Posterior cingulate gyrus (tissue), 11 donors: ENCODE results near the gene THPO.

Source experiments
- DNase-seq, 10 donors: peaks; one replicate each; pipeline versions ENCODE4 v3.0.0 to v3.0.0-alpha.2; 2020 to 2021; ENCODE audit warnings: mixed read lengths in 3 of 10
- intact Hi-C: fragments of 100-400 bp; cut with DNase I; formaldehyde crosslinking; loops from one replicate; pipeline ENCODE4 v1.15.1; 2023

The THPO gene

DNA sequence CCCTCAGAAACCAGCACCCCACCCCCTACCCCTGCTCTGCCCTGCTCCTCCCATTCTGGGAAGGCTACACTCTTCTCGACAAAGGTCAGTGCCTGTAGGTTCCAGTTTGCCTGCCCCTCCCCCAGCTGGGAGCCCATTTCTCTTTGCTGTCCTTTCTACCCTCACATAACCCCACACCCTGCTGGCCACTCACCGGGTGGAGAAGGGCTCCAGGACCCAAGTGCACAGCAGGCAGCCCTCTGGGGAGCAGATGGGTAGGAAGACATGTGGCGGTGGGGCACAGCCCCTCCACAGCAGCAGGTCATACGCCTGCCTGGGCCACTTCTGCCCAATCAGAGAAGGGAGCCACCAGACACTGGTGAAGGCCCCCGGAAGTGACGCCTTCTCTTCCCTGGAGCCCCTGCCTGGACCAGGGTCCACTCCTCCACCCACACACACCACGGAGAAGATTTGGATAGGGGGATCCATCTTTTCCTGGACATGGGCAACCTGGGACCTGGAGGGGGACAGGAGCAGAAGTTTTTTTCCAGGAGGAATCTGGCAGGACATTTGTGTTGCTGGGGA, at the start of gene THPO:
THPO (minus strand) TSS at position 326 of the 564 bp plus-strand sequence. CDS start 1,948 bp downstream, outside the sequence.
- intact Hi-C loops = loop anchor here (10.0 kb wide), 2 partner anchors 87 to 137 kb away; no protein-coding TSS in a partner anchor
- DNase-seq = peak in 1 of 10 donors; percentile 42

DNA sequence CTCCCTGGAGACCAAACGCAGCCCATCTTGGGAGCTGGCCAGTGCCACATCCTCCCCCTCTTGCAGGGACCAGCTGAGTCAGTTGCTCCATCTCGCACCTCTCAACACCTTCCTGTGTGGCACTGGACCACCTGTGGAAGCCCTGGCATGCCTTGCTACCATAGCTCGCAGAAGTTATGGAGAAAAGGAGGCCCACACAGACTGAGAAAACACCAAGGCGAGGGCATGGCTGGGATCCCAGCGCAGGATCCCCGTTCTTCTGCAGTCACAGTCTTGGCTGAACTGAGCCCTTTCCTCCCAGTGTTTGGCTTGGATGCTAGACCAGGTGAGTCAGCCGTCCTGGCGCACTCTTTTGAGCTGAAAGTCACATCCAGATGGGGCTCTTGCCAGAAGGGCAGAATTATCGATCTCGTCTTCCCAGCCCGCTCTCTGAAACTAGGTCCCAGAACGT, 48.7 kb upstream of the THPO start:
- intact Hi-C loops = no loop called here
- DNase-seq = peak in 1 of 10 donors; percentile 52

DNA sequence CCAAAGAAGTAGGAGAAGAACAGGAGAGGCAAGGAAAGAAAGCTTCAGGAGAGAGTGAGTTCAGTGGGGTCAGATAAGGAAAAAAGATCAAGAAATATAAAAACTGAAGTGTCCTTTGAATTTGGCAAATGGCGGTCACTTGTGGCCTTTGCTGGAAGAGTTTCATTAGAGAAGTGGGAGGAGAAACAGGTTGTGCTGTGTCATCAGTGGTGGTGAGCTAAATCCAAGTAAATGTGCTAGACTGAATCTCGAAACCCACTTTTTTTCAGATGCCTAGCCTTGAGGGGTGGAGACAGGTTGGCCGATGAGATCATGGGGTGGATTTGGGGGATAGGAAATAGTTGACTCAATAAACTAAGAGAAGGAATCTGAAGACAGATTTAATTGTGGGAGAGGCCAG, 45.6 kb upstream of the THPO start:
- intact Hi-C loops = no loop called here

DNA sequence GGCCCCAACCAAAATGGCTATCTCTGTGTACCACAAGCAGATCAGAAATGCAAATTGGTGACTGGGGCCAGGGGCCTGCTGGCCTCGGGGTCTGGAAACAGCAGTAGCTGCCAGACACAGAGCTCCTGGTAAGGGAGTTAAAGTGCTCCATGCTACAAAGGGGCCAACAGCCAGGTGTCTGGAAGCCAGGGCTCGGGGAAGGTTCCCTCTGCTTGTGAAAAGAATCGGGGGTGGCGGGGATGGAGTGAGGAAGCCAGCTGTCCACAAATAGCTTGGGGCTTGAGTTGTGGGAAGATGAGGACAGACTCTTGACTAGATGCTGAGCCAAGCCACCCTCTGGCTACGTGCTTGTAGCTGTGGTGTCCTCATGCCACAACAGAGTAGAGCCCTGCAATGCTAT, 41.2 kb upstream of the THPO start:
- peak in 7 of 10 donors; percentile 20 to 89 (median 34) for DNase-seq
- intact Hi-C loops = loop anchor here (5.0 kb wide), 3 partner anchors 48 to 123 kb away; no protein-coding TSS in a partner anchor

More for the DNA sequence above, 45.6 kb upstream of the THPO start:
- no peak for DNase-seq

DNA sequence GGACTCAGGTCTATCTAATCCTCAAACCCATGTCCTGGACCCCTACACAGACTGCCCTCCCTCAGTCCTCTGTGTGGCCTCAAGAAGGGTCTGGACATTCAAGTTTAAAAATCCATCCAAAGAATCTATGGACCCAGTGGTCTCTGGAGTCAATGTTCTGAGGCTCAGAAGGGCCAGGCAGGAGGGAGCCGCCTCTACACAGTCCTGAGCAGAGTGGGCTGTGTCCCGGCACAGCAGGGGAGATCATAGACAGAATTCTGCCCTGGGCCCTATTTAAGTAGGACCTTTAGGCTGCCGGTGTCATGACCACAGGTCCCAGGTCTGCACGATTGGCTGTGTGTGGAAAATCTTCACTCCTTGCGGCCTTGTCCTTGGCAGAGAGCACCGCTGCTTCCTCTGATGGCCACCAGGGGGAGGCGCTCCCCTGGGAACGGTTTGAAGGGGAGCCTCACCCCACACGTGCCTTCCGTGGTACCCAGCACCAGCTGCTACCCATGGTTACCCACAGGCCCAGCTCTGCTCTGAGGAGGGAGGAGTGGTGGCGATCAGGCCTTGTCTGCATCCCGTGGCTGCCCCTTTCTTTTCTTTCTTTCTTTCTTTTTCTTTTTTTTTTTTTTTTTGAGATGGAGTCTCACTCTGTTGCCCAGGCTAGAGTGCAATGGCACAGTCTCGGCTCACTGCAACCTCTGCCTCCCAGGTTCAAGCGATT, 39.8 kb upstream of the THPO start:
- peak; percentile 30 to 95 (median 75) for DNase-seq
- intact Hi-C loops = loop anchor here (5.0 kb wide), 3 partner anchors 50 to 125 kb away; no protein-coding TSS in a partner anchor

DNA sequence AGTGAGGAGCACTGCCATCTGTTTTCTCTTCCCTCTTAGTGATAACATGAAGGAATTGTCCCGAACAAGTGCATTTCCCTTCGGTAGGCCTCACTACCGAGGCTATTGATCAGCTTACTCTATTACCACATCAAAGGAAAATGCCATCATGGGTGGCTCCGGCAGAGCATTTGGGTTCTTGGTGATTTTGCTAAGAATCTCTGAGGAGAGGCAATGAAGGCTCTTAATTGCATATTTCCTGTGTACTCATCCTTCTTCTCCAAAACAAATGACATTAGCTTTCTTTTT, 37.1 kb upstream of the THPO start:
- peak in 1 of 10 donors; percentile 24 for DNase-seq
- intact Hi-C loops = loop anchor here (5.0 kb wide), 3 partner anchors 52 to 127 kb away; no protein-coding TSS in a partner anchor

DNA sequence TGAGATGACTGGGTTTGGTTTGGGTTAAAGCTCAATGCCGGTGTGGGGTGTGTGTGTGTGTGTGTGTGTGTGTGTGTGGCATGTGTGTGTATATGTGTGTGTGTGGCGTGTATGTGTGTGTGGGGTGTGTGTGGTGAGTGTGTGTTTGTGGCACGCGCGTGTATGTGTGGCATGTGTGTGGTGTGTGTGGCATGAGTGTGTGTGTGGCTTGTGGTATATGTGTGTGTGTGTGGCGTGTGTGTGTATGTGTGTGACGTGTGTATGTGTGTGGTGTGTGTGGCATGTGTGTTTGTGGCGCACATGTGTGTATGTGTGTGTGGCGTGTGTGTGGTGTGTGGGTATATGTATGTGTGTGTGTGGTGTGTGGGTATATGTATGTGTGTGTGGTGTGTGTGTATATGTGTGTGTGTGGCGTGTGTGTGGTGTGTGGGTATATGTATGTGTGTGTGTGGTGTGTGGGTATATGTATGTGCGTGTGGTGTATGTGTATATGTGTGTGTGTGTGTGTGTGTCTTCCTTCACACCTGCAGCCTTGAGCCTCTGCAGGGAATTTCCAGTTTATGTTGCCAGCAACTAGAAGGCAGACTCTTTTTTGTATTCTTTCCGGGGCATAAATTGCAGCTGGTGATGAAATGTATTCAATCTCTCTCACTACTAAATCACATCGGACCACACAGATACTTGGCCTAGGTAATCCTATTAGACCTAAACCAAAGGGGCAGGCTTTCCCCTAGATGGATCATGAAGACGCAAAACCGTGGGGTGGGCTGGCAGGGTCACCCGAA, 36.6 kb upstream of the THPO start:
- DNase-seq = no peak
- intact Hi-C loops = loop anchor here (5.0 kb wide), 3 partner anchors 53 to 128 kb away; no protein-coding TSS in a partner anchor

DNA sequence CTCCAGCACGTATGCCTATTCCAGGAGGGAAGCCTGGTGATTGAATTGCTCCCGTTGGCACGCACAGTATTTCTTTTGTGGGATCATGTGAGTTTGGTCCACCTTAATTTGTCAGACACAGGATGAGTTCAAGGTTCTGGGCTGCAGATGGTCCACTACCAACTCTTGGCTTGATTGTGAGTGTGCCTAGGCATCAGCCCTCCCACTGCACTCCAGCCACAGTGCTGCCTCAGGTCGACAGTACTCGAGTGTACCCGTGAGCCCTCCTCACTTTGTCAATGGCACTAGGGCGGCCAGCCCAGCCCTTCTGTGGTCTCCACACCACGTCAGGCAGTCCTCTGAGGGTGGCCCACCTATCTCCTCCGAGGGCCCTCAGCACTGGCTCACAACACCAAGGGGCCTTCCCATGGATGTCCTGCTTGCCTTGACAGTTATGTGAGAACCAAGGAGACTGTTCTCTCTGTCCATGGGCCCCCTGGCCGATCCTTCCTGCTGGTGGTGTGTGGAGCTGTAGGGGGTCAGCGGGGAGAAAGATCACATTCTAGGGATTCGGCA, 32.0 kb upstream of the THPO start:
- intact Hi-C loops = no loop called here
- peak in 1 of 10 donors; percentile 53 for DNase-seq

DNA sequence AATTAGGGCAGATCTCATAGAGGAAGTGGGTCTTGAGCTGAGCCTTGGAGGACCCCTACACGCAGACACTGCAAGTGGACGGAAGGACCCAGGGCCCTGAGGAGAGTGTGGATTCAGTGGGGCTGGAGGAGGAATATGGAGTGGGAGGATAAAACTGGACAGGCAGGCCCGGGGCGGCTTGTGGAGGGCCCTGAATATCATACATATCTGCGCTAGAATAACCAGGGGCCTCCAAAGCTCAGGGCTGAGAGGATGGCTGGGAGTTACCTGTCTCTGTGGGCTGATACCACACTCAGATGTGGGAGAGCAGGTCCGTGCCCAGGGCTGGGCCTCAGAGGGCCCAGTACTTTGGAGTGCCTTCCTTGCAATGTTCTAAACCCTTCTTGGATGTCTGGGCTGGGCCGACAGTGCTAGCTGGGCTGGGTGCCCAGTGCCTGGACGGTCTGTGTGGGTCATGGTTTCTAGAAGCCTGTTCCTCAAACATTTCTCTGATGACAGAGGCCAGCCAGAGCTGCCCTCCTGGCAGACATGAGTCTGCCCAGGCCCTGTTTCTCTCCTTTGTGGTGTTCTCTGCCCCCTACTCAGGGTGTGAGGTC, 31.4 kb upstream of the THPO start:
- intact Hi-C loops = no loop called here
- DNase-seq = peak in 2 of 10 donors; percentile 68 to 72

DNA sequence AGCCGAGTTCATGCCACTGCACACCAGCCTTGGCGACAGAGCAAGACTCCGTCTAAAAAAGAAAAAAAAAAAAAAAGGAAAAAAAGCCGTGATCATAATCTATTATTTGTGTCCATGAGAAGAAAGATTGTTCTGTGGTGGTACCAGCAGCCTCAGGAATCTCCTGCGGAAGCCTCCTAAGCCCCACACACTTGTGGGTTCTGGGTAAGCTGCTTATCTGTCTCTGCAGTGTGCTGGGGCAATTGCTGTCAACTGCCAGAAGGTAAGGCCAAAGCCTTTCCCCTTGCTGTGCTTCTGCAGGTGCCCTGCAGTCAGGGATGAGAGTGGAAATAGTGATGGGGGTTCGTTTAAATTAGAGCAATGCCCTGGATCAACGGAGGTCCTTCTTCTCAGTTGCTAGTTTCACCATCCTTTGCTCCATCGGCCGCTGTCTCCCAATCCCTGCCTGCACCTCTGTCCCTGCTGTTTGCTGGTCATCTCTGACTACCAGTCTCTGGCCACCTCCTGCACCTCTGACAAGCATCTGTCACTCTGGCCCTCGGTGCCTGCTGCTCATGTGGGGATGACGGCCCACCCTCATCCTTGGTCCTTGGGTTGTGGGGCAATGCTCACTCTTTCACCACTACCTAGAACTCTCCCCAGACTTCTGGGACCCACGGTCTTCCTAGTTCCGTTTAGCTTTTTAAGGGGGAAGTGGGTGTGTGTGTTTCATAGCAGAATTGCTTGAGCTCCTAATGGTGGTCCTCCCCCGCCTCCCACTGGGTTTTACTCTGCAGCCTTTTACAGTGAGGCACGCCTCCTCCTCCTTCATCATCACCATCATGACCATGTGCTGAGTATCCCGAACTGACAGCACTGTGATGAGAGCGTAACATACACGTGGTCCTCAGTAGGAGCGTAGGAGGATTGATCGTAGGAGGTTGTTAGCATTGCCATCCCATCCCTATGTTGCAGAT, 27.3 kb upstream of the THPO start:
- DNase-seq = peak in 2 of 10 donors; percentile 55 to 81
- intact Hi-C loops = no loop called here

DNA sequence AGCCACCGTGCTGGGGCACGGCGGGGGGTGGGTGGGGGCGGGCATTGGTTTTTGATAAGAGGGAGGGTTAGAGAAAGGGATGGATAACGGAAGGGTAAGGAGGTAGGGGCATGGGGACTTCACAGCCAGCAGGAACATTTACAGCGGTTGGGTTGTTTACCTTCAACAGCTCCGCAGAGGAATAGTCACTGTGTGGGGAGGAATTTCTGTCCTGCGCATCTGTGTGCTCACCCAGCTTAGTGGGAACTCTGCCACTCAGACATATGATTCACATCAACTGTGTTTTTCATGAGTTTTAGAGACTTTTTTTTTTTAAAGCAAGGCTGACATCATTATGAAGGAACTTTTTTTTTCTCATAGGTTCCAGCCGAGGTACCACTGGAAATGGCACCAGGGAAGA, 21.4 kb upstream of the THPO start:
- DNase-seq = peak in 2 of 10 donors; percentile 66 to 71
- intact Hi-C loops = no loop called here

DNA sequence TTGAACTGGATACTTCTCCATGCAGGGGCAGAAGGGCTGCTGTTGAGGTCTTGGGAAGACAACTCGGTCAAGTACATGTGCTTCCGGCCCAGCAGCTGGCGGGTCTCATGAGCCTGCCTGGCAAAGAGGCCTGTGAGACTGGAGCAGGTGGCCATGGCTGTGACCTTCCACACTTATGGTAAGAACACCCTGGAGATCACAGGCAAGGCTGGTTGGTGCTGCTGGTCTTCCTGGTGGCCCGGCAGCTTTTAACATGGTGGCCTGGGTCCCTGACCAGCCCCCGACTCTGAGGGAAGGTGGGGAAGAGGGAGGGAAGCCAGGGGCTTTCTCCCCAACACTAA, 17.3 kb upstream of the THPO start:
- DNase-seq = peak in 2 of 10 donors; percentile 39 to 80

DNA sequence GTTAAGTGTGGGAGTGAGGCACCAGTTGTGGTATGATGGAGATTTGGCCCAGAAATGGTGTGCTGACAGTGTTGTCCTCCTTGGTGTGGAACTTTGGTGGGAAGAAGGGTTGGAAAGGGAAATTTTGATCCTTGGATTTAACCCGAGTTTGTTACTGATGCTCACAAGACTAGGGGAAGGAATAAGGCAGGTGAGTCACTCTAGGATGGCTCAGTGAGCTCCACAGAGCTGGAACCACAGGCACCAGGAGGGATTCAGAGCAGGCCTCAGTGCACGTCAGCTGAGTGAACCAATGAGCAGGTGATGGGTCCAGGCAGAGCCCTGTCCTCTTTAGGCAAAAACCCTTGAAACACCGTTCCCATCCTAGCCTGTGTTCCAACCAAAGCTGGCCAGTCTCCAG, 13.3 kb upstream of the THPO start:
- DNase-seq = peak in 2 of 10 donors; percentile 44
- intact Hi-C loops = no loop called here

More for the DNA sequence above, 17.3 kb upstream of the THPO start:
- intact Hi-C loops = no loop called here

DNA sequence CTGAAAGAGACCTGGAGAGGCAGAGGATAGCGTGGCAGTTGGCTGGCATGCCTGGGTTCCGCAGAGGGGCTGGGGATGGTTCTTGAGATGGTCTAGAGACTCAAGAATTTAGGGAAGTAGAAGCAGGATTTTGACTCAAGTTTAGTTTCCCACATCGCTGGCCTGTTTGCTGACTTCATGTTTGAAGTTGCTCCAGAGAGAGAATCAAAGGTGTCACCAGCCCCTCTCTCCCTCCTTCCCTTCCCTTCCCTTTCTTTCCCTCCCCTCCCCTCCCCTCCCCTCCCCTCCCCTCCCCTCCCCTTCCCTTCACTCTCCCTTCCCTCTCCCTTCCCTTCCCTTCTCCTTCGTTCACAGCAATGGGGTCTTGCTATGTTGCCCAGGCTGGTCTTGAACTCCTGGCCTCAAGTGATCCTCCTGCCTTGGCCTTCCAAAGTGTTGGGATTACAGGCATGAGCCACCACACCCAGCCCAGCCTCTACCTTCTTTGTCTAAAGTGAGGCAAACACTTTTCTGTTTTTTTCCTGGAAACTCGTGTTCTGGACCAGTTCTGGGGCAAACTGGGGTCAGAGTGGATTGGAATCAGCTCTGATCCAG, 12.0 kb upstream of the THPO start:
- DNase-seq = peak in 1 of 10 donors; percentile 59
- intact Hi-C loops = no loop called here

DNA sequence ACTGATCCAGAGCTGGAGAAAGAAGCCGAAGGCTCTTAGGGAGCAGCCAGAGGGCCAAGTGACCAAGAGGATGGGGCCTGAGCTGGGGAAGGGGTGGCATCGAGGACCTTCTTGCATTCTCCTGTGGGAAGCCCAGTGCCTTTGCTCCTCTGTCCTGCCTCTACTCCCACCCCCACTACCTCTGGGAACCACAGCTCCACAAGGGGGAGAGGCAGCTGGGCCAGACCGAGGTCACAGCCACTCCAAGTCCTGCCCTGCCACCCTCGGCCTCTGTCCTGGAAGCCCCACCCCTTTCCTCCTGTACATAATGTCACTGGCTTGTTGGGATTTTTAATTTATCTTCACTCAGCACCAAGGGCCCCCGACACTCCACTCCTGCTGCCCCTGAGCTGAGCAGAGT, 11.4 kb upstream of the THPO start:
- DNase-seq = peak in 2 of 10 donors; percentile 57 to 72
- intact Hi-C loops = no loop called here

DNA sequence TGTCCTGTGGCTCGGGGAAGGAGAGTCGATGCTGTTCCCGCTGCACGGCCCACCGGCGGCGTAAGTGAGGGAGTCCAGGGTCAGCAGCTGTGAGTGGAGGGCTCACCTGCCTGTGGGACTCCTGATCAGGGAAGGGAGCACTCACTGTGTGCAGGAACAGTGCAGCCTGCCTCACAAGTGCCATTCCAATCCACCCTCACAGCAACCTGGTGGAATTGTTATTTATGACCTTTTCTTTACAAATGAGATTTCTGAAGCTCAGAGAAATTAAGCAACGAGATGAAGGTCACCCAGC, 10.9 kb upstream of the THPO start:
- peak in 2 of 10 donors; percentile 40 to 68 for DNase-seq
- intact Hi-C loops = no loop called here

DNA sequence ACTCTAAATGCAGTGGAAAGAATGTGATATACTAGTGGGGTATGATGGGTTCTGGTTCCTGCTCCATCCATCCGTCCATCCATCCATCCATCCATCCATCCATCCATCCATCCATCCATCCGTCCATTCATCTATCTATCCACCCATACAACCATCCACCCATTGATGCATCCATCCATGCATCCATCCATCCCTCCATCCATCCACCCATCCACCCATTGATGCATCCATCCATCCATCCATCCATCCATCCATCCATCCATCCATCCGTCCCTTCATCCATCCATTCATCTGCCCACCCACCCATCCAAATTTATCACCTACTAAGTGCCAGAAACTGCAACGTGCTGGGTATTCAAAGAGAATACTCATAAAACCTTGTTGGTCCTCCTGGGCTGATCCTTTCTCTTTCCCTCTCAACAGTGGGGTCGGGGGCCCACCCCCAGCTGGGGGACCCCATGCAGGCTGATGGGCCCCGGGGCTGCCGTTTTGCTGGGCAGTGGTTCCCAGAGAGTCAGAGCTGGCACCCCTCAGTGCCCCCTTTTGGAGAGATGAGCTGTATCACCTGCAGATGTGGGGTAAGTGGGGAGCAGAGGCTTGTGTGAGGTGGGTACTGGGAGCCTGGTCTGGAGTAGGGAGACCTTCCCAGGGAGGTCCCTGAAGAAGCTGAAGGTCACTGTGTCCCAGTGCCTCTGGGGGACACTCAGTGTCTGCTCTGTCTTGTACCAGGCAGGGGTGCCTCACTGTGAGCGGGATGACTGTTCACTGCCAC, 10.3 kb upstream of the THPO start:
- DNase-seq = peak in 2 of 10 donors; percentile 35 to 37
- intact Hi-C loops = no loop called here

DNA sequence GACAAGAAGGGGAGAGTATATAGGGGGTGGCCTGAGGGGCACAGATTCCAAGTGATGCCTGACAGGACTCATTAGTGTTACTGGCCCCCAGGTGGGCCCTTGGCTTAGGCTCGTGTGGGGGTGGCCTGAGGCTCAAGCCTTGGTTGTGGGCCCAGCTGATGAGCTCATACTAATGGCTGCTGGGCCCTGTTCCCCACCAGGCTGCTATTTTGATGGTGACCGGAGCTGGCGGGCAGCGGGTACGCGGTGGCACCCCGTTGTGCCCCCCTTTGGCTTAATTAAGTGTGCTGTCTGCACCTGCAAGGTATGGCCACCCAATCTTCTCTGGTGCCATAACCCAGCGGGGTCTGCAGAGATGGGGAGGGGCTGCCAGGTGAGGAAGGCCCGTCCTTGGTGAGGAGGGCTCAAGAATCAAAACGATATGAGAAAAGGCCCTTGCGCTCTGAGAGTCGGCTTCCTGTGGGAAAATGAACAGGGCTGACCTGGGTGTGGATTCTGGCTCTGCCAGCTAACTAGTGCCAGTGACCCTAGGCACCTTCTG, 9.2 kb upstream of the THPO start:
- DNase-seq = peak in 1 of 10 donors; percentile 35
- intact Hi-C loops = no loop called here
